GM18511 (cell line): ENCODE results near the gene TRMT11.
"Not testable (repeated sequence)": the region's sequence is repeated elsewhere in the genome, so short reads cannot be mapped to it uniquely, and the experiment has no call there.

ENCODE experiments used
- ATAC-seq: cut with Tn5 transposase; IDR thresholded peaks from one replicate; pipeline ENCODE4 v1.9.1; 2021; ENCODE audit warnings: mild to moderate bottlenecking, moderate library complexity; ENCODE audit not compliant: unreplicated experiment

Gene TRMT11

GRCh38 chr6:126041516-126041915 lies 55.2 kb downstream of the TRMT11 start:
- ATAC-seq = no peak

- no peak for ATAC-seq
Measured at GRCh38 chr6:126042001-126042419, 55.7 kb downstream of the TRMT11 start.

GRCh38 chr6:126047648-126048047 lies 61.3 kb downstream of the TRMT11 start:
- no peak for ATAC-seq

GRCh38 chr6:126048635-126049034 lies 62.3 kb downstream of the TRMT11 start:
- ATAC-seq = no peak

GRCh38 chr6:126050795-126051194 lies 64.5 kb downstream of the TRMT11 start:
- no peak for ATAC-seq

DNA sequence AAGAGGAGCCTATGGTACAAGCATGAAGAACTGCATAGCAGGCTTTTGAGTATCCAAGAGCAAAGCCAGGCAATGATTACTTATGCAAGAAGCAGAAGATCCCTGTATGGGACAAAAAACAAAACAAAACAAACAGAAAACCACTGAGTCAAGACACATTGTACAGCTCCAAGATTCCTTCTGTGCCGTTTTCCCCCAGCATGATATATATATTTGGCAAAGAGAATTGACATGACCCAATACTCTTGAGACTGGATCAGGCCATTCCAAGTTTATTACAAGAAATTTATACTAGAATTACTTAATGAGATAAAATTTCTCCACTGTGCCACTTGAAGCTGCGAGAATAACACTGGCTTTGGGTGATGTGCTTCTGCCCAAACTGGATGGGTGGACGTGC lies 65.5 kb downstream of the TRMT11 start:
- ATAC-seq = no peak

DNA sequence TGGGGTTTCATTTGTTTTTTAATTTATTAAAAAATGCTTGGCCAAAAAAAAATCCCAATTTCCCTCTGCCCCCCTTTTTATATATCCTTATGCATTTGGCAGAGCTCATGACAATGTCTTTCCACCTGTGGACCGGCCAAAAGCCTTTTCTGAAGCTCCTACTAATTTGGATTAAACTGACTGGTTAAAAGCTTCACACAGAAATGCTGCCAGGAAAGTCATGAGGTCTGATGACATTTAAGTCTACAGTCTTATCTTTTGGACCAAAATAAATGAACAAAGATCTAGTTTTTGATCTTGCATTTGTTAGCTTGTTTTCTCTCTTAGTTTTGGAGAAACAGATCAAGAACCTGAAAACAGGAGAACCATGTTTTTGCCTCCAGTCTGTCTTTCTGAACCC lies 66.1 kb downstream of the TRMT11 start:
- no peak for ATAC-seq

- no peak for ATAC-seq
Measured at GRCh38 chr6:126054258-126054702, 67.9 kb downstream of the TRMT11 start.

- ATAC-seq = no peak
Measured at GRCh38 chr6:126054802-126055201, 68.5 kb downstream of the TRMT11 start.

DNA sequence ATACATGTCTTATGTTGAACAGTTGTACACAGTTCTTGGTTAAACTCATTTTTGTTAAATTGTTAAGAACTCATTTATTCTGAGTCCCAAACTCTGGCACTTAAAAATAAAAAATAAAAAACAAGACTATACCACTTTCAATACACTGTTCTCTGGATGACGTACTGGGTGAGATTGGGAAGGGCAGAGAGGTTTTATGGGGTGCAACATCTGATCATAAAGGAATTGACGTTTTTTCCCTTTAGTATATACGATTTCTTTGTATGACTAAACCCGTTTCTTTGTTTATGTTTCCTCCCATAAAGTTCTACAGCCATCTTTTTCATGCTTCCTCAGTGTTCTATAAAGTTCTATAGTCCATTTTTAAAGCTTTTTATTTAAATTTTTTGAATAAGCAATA lies 69.1 kb downstream of the TRMT11 start:
- ATAC-seq = no peak

DNA sequence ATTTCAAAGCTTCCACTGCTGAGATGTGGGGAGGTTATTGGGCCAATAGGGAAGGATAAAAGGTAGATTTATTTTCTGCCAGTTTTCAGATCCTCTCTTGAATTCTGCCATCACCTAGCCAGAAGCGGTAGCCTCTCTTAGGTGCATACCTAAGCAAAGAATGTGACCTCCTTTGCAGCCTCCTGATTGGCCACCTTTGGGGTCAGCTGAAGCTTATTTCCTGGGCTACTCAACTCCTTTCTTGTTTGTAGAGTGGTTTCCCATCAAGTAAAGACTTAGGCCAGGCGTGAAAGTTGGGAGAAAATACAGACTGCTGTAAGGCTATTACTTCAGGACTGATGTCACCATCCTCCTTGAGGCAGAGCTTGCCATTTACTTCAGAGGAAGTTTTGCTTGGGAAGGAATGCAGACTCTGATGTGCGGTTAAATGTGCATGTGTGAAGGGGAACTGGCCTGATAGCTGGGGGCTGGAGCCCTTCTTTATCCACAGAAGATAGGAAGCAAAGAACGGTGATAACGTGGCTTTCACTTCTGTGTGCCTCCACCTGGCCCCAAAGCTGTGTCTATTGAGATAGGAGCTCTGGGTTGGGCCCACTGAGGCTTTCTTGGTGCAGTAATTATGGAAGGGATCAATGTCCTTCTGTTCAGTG lies 70.1 kb downstream of the TRMT11 start:
- ATAC-seq = no peak

GRCh38 chr6:126058085-126058484 lies 71.7 kb downstream of the TRMT11 start:
- not testable (repeated sequence) for ATAC-seq

DNA sequence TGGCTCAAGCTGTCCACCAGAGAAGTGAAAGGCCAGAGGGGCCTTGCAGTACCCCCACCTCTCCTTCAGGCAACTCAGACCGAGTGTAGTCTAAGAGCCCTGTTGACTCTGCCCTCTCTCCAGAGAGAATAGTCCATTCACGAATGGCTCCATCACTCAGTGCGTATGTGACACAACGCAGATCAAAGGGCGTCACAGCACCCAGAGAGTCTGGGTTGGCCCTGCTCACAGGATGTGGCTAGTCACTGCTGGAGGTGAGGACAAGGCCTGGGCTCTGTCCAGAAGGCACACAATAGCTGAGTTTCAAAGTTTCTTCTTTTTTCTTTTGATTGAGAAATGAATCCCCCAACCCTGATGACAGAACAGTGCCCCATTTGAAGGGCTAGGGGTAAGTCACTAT lies 74.1 kb downstream of the TRMT11 start:
- no peak for ATAC-seq

GRCh38 chr6:126063512-126064146 lies 77.3 kb downstream of the TRMT11 start:
- peak; percentile 92 for ATAC-seq

DNA sequence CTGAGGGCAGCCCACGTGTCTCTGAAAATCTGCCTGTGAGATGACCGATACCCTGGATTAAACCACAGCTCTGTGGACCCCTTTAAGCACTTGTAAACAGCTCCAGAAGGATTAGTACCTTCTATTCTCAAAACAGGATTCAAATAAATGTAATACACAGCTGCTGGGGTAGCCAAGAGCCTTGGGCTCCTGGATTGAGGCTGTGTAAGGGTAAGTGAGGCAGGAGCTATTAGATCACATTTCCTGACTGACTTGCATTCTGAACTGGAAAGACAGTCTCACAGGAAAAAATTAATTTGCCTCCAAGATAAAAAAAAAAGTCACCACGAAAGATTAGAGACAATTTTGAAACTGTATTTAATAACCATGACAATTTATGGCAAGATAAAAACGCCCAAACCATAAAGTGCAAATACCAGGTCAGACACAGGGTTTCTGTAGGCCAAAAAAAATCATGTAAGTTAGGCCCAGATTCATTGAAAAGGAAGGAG lies 78.0 kb downstream of the TRMT11 start:
- ATAC-seq = no peak

DNA sequence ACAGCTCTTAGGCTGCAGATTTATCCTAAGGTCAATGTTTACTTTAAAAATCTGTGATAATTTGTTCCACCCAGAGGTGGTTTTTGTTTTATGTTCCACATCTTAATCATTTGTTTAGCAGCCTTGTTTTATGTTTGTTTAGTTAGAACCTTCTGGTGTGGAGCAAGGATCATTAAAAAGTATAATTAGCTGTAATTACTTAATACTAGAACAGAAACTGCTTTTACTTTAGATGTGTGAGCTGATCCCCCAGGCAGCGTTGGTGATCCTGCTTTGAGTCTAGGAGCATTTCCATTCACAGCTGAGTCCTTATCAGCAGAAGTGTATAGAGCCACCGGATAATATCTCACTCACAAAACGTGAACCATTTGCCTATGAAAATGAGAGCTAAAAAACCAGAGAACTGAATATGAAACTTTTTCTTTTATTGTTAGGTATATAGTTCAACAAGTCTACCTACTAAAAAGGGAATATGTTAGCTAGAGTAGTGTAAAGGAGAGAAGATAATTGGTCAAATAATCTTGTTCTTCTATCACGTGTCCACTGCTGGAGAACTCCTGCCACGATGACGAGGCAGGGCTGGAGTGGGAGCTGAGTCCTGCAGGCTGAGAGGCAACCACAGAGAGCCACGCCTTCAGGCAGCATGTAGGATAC lies 78.5 kb downstream of the TRMT11 start:
- no peak for ATAC-seq

- ATAC-seq = no peak
Measured at GRCh38 chr6:126066053-126067048, 80.0 kb downstream of the TRMT11 start.

- no peak for ATAC-seq
Measured at GRCh38 chr6:126067073-126067472, 80.7 kb downstream of the TRMT11 start.

GRCh38 chr6:126069449-126069848 lies 83.1 kb downstream of the TRMT11 start:
- ATAC-seq = no peak

DNA sequence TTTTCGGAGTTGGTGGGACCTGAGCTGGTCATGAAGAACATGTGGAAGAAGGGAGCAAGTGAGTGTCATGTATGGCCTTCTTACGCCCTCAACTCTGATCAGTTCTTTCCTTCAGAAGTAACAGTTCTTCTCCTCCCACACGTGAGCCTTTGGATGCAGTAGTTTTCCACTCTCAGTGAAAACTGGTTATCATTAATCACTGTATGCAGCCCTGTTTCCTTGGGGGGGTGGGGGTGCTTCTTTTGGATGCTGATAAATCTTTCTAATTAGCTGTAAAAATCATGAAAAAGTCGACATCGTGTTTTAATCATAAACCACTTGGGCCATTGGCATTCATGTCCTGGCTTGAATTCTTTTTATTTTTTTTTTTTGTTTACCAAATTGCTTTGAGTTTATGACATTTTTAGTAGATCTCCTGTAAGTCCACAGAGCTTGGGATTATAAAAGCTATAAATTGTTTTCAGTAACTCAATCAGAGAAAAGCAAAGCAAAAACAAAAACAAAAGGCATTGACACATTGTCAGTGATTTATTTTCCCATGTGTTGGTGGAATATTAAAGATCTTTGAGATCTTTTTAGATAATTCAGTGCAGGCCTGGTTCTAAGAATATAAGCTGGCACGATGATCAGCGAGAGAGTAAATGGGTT lies 84.8 kb downstream of the TRMT11 start:
- ATAC-seq = no peak
